Amniotic epithelial cell (primary cell): ENCODE results near the gene AGAP2.

ENCODE experiments used
- DNase-seq: peaks from one replicate; pipeline ENCODE4 v3.0.0-alpha.2; 2010; ENCODE audit warnings: low read depth

AGAP2 gene

DNA sequence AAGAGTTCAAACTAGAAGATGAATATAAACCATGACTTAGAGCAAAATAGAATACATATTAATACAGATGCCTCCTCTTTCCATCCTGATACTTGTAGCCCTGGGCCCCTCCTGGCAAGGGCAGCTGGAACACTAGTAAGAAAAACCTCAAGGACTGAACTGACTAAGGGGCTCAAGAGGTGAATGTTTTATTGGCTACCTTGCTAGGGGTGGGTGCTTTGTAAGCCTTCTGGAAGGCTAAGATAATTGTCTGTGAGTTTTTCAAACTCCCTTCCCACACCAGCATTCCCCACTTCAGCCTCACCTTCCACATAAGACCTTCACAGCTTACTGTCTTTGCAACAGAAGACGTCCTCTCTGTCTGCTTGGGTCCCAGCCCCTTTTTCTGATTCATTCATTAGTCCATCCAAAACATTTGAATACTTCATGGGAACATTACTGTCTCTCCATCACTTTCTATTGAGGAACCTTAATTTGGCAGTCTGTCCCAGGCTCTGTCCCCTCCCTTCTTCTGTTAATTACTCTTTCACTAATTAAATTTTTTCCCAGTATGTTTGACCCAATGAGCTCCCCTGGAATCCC lies 15.3 kb upstream of the AGAP2 start:
- DNase-seq = no peak

DNA sequence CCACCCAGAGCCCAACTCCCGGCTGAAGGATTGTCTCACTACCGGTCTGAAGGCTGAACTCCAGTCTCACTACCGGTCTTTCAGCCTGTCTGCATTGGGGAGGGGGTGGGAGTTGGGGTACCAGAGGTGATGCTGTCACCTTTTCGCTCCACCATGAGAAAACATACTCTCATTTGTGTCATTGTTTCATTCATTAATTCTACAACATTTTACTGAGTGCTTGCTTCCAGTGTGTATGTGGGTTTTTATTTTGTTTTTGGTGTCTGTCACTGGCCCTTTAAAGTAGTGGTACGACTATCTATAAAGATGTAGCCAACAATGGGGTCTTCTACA lies 14.1 kb upstream of the AGAP2 start:
- DNase-seq = no peak

DNA sequence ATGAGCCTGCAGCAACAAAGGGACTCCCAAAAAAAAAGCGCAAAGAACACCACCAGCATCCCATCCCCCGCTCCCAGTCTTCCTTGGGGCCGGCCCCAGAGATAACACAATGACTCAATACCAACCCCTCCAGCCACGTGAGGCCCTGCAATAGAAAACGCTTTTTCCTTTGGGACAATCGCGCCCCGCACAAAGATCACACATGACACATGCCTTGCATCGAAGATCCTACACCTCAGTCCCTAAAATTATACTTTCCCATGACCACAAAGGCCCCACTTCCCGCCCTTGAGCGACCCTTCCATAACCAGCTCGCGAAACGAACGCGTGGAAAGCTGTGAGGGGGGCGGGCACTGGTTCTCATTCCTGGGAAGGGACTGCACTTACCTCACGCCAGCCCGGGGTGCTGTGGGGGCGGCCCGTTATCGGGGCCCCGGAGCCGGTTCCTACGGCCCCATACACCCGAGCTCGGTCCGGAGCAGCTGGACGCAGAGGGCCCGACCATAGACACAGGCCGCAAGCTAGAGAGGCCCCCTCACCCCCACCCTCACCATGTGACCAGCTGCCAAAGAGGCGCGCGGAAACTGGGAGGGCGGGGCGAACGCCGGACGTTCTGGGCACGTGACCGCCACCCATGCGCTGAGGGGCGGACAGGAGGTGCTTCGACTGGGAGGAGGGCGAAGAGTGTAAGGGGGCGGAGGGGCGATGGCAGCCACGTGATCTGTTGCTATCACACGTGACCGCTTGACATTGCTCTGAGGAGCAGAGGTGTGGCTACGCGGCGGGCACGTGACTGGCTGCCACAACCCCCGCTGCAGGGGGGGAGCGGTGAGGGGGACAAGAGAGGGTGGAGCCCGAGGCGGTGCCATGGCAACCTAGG lies 13.5 kb upstream of the AGAP2 start, which contains the start of gene CDK4:
CDK4 (minus strand) TSS at position 523 of the 880 bp plus-strand sequence. CDS start 593 bp downstream, outside the sequence.
- DNase-seq = peak; percentile 100

DNA sequence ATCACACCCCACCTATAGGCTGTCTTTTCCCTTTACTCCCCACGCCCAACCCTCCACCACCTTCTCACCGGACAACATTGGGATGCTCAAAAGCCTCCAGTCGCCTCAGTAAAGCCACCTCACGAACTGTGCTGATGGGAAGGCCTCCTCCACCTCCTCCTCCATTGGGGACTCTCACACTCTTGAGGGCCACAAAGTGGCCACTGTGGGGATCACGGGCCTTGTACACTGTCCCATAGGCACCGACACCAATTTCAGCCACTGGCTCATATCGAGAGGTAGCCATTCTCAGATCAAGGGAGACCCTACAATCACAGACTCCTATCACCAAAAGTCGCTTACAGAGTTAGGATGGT lies 12.9 kb upstream of the AGAP2 start:
- DNase-seq = no peak

DNA sequence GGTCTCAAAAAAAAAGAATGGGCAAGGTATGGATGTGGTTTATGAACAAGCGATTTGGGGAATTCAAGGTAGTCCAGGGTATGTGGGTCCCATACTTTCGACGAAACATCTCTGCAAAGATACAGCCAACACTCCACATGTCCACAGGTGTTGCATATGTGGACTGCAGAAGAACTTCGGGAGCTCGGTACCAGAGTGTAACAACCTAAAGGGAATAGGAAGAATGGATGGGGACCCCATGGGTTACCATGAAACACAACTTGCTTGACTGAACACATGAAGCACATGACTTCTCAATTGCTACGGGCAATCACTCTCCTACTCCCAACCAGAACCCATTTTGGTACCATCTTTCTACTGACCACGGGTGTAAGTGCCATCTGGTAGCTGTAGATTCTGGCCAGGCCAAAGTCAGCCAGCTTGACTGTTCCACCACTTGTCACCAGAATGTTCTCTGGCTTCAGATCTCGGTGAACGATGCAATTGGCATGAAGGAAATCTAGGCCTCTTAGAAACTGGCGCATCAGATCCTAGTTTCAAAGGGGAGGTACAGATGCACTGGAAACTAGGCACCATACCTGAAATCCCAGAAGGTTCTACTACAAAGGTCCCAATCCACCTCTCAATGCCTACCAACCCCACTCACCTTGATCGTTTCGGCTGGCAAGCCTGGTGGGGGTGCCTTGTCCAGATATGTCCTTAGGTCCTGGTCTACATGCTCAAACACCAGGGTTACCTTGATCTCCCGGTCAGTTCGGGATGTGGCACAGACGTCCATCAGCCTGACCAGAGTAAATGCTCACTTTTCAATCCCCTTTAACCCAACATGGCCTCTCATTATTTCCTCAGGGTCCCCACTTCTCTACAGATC lies 12.3 kb upstream of the AGAP2 start:
- no peak for DNase-seq

DNA sequence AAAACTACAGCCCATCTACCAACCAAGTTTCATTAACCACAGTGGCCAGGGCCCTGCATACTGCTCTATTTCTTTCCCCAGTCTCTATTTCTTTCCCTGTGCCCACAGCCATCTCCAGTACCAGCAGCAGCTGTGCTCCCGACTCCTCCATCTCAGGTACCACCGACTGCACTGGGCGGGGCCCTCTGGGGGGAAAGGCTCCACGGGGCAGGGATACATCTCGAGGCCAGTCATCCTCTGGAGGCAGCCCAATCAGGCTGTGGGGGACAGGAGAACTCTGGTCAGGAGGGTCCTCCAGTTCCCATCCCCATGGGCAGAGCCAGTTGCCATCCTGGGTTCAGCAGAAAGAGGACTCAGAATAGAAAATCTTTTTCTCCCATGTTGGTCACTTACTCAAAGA lies 10.5 kb upstream of the AGAP2 start:
- no peak for DNase-seq

DNA sequence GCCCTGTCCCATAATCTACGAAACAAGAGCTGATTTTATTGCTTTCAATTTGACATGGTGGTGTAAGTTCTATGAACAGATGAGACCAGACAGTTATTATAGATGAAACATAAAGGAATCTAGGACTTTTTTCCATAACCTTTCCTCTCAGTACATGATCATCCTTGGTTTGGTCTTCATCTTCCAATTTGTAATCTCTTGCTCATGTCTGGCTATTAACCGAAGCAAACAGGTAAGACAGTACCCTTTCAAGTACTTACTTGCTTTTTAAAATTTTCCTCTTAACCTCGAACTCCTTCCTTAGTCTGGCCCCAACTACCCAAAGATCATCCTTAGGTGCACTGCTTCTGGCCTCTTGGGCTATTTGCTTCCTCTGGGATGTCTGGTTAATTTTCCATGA lies 7.5 kb upstream of the AGAP2 start:
- no peak for DNase-seq

DNA sequence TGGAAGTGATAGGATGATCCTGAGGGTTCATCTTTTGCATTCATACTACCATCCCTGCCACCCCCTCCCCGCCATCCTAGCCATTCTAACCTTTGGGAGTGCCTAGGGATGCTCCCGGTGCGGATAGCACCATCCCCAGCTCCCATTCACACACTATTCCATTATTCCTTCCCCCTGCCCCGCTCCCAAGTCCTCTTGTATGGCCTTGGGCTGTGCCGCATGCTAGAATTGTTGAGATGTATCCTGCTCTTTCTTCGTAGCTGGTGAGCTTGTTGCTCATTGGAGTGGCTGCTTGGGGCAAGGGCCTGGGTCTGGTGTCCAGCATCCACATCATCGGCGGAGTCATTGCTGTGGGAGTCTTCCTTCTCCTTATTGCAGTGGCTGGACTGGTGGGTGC lies 6.9 kb upstream of the AGAP2 start:
- peak; percentile 8 for DNase-seq

DNA sequence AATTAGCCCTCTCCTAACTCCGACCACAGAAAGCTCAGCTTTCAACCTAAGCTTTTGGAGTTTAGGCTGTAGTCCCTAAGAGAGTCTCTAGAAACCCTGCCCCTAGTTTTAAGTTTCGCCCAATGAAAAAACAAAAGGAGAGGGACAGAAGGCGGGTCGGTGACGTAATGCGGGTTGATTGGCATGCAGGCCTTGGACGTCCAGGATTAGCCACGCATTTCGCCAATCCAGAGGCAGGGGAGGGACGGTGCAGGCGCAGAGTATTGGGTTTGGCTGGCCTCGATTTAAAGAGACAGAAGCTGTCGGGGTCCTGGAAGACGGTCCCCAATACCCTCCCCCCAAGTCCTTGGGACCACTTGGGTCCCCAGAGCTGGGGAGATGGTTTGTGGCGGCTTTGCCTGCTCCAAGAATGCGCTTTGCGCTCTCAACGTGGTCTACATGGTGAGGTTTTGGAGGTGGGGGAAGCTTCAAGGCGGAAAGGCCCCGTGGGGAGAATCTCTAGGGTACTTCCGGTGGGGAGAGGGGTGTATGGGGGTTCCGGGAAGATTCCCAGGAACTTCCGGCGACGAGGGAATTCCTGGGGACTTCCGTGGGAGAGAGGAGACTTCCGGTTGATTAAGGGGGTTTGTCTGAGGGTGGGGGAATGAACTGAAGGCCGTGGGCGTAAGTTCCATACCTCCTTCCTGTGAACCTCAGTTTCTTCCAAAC lies 6.4 kb upstream of the AGAP2 start, which contains the start of gene TSPAN31:
TSPAN31 (plus strand) TSS at position 263 of the 708 bp plus-strand sequence; CDS start at position 379, 116 bp downstream.
- DNase-seq = peak; percentile 99

DNA sequence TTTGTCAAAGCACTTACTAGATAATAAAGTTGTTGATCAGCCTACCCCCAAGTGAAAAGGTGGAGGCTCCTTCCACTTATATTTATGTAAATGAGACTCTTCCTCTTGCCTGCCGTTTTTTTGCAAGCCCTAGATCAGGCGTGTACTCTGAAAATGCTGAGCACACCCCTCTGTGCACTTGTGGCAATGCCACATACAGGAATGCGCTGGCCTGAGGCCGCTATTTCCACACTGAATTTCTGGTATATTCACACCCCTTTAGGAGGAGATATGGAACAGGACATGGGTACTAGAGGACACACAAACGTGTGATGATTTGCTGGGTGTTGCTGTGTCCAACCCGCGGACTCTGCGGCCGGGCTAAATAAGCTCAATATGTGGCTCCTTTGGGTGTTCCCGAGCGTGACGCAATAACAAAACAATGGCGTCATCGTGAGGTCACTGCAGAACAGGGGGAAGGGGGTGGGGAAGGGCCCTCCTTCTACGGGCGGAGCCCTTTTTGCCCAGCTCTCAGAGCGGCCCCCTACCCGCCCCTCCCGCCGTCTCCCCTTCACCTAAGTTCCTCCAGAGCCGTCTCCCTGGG lies 5.7 kb upstream of the AGAP2 start:
- DNase-seq = no peak

DNA sequence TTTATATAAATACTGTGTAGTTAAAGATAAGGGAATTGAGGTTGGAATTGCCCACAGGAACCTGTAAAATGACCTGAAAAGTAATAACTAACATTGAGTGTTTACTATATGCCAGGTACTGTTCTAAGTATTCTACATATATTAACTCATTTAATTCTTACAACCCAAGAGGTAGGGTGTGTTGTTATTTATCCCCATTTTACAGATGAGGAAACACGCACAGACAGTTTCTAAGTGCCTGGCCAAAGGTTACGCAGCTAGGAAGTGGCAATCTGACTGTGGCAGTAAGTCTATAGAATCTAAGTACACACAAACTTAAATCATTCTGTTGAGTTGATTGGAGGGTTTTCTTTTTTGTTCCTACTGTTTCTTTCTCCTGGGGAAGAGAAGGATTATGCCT lies 5.2 kb upstream of the AGAP2 start:
- no peak for DNase-seq

DNA sequence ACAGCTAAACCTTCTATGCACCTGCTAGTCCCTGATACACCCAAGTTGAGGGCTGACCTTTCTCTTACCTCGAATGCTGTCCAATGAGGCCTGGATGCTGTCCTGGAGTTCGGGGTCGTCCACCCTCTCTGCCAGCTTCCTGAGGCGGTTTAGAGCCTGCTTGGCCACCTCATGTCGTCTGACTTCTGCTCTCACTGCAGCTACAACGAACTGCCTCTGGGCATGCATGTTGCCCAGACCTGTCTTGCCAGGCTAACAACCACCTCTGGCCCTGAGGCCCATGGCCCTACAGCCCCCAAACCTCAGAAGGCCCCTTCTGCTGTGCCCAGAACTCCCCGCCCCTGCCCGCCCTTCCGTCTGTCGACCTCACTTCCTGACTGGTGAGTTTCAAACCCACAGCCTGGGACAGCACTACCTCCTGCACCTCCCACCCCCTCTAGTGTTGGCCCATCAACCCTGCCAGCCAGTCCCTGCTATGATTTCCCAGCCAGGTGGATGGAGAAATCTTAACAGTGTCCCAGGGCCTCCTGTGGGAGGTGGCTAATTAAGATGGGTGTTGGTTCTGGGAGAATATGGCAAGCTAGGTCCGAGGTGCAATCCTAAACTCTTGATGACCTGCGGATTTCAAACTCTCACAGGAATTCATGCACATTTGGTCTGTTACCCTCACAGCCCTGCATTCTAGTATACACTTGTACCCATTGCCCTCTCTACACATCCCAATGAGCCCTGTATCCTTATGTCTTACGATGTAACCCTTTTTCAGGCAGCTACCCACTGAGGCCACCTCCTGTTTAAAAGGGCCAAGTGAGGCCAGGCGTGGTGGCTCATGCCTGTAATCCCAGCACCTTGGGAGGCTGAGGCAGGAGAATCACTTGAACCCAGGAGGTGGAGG lies 3.5 kb upstream of the AGAP2 start:
- DNase-seq = no peak

DNA sequence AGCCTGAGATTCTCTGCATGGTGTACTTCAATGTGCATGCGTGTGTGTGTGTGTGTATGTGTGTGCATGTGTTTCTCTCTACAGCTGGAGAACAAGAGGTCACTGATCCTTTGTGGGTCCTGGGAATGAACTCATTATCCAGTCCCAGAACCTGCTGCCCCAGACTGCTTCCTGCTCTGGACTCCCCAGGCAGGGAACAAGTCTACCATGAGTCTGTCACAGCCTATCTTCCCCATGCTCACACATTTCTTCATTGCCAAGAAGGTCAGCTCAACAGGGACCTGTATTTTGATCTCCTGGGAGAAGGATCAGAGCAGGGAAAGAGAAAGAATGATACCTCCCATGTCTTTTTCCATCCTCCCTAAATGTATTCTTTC lies 2.9 kb upstream of the AGAP2 start:
- no peak for DNase-seq

DNA sequence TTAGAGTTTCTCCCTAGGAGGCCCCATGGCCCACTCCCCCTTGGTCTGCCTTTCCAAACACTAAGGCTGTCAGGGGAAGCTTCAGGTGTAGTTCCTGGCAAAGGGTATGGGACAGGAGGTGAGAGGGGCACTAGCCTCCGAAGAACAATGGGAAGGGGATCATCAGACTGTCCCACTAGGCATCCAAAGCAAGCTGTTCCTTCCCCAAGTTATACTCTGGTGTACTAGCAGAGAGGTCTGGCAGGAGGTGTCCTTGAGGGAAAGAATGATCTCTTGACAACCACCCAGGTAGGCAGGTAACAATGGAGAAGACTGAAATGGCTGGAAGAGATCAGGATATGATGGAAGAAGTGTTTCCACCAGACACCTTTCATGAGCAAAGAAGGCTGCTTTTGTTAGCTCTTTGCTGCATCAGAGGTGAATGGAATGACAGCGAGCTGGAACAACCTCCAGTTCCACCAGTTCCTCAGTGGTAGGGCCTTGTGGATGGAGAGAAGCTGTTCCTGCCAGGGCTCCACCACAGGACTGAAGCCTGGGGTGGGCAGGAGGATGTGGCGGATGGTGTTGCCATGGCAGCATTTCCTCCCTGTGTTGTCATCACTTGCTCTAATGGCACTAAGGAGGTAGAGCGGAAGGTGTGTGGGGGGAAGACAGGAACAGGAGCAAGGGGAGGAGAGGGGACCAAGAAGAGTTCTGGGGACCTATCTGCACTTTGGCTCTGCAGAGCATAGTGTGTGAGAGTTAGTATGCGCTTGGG lies 2.3 kb upstream of the AGAP2 start:
- no peak for DNase-seq

DNA sequence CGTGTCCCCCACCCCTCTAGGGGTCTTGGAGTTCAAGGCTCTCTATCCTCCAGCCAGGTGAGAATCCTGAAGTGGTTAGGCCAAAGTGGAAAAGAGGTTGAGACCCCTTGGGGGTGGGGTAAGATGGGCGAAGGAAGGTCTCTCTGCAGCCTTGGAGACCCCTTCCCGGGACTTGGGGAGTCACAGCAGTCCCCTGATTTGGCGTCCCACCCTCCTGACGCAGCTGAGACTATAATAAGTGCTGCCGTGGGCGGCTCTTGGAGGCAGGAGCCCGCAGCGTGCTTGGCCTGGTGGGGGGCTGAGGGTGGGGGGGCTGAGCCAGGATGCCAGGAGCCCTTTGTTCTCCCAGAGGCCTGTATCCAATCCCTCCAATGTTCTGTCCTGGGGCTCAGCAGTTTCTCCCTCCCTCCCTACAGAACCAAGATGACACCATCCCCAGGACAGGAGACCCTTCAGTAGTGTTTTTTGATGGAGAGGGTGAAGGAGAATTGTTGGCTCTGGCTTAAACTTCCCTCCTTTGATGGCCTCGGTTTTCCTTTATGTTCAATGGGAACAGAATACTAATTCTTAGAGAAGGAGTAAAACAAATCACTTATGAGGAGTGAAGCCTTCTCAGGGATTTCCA lies 1.5 kb upstream of the AGAP2 start:
- no peak for DNase-seq

DNA sequence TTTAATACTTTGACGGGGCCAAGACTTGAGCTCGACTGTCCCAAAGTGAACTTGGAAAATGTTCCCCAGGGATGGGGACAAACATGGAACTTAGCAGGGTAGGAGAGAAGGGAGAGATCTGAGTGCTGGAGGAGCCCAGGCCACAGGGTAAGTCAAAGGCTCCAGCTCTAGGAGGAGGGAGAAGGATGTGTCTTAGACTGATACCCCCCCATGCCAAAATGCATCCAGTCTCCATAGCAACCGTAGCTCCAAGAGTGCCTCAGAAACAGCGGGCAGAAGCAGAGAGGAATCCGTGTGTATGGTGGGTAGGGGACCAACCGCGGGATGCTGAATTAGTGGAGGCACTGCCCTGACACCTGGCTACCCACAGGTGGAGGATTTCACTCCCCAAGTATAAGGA lies 845 bp upstream of the AGAP2 start:
- DNase-seq = no peak

DNA sequence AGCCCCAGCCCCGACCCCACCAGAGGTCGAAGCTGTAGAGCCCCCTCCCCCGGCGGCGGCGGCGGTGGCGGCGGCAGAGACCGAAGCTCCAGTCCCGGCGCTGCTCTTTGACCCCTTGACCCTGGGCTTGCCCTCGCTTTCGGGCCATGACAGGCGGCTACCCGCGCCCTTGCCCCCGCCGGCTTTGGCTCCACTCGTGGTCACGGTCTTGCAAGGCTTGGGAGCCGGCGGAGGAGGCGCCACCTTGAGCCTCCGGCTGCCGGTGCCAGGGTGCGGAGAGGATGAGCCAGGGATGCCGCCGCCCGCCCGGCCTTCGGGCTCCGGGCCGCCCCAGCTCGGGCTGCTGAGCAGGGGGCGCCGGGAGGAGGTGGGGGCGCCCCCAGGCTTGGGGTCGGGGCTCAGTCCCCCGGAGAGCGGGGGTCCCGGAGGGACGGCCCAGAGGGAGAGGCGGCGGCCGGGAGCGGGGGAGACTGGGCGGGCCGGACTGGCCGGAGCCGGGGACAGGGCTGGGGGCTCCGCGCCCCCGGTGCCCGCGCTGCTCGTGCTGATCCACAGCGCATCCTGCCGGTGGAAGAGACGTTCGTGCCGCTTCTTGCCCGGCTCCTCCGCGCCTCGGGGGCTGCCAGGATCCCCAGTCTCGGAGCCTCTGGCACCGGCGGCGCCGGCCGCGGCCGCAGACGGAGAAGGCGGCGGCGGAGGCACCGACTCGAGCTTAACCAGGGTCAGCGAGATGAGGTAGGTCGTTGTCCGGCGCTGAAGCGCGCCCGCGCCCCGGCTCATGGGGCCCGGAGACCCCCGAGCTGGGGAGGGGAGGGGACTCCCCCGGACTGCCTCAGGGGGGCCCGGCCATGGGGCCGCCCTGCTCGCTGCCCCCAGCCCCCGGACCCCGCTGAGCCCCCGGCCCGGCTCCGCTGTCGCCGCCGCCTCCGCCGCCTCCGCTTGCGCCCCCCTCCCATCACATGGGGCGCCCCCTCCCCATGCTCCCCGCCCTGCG lies 778 bp downstream of the AGAP2 start:
- no peak for DNase-seq

DNA sequence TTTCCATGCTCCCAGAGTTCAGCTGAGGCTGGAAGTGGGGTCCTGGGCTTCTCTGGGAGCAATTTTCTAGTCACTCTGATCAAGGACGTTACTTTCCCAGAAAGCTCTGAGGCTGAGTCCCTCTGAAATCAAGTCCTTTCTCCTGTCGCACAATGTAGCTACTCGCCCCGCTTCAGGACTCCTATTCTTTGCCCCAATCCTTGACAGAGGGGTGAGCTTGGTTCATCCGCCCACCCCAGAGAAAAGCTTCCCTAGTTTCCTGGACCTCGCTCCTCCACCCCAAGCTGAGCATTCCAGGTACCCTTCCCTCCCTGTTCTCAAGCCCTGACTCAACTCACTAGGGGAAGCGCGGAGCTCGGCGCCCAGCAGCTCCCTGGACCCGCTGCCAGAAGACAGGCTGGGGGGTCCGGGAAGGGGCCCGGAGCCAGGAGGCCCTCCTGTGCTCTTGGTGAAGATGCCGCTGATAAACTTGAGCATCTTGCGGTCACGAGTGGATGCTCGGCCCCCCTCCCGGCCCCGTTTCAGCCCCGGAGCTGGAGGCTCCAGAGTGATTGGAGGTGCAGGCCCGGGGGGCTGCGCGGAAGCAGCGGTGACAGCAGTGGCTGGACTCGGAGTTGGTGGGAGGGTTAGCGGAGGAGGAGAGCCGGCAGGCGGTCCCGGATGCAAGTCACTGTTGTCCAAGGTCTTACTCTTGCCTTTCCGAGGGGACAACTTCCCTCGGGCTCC lies 1.6 kb downstream of the AGAP2 start:
- DNase-seq = no peak
